ENCODE measurements around the gene SRSF4. TPM values are rescaled to one million over a fixed set of nuclear protein-coding genes. Genes with fewer than 3 reads are reported as not detected.

The SRSF4 gene
- total RNA-seq, 2 donors from 2014 or later = 86.3 to 90.3 TPM

DNA sequence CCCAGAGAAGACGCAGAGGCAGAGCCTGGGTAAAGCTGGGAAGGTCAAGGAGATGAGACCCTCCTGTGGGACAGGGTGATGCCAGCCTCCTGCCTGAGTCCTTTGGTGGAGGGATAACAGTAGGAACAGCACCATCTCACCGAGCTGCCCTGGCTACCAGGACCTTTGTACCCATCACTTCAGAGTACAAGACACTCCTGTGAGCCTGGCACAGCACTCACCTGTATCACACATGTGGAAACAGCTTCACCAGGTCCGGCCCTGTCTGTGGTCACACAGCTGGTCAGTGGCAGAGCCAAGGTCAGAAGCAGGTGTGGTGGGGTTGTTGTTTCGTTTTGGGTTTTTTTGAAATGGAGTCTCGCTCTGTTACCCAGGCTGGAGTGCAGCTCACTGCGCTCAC is 53.0 kb downstream of the SRSF4 start:
- H3K9ac ChIP-seq (ENCODE audit: low read depth in 2 of 2, low read length in 2 of 2) = no peak overlapping the region
- H3K4me1 ChIP-seq = no peaks in the 10 kb centered on the region
- peaks cover 17% of the 10 kb centered on the region for H3K27me3 ChIP-seq
- TF ChIP-seq, protein P1, sequence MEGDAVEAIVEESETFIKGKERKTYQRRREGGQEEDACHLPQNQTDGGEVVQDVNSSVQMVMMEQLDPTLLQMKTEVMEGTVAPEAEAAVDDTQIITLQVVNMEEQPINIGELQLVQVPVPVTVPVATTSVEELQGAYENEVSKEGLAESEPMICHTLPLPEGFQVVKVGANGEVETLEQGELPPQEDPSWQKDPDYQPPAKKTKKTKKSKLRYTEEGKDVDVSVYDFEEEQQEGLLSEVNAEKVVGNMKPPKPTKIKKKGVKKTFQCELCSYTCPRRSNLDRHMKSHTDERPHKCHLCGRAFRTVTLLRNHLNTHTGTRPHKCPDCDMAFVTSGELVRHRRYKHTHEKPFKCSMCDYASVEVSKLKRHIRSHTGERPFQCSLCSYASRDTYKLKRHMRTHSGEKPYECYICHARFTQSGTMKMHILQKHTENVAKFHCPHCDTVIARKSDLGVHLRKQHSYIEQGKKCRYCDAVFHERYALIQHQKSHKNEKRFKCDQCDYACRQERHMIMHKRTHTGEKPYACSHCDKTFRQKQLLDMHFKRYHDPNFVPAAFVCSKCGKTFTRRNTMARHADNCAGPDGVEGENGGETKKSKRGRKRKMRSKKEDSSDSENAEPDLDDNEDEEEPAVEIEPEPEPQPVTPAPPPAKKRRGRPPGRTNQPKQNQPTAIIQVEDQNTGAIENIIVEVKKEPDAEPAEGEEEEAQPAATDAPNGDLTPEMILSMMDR (IDR thresholded peaks at IDR 0.05) = no peak
- no peak overlapping the region for H3K4me3 ChIP-seq
- no peaks in the 10 kb centered on the region for H3K36me3 ChIP-seq
- H3K27ac ChIP-seq = no peak overlapping the region
- no peak for DNase-seq
- H3K9me3 ChIP-seq = no peaks in the 10 kb centered on the region
- intact Hi-C loops (cut with DNase I) = loop anchor here (5.0 to 10.0 kb wide), 2 partner anchors 46 to 246 kb away; no protein-coding TSS in a partner anchor

DNA sequence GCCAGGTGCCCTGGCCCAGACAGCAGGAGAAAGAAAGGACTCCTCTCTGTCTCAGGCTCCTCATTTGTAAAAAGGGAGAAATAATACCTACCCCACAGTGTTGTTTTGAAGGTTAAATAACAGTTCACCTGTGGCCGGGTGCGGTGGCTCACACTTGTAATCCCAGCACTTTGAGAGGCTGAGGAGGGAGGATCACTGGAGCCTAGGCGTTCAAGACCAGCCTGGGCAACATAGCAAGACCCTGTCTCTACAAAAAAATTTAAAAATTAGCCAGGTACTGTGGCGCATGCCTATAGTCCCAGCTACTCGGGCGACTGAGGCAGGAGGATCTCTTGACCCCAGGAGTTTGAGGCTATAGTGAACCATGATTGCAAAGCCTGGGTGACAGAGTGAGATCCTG is 55.5 kb downstream of the SRSF4 start:
- Histone ChIP-seq H3K4me3 (no peak overlapping the region), H3K27me3 (peaks cover 39% of the 10 kb centered on the region), H3K27ac (no peak overlapping the region), H3K36me3 (no peaks in the 10 kb centered on the region), H3K9me3 (no peaks in the 10 kb centered on the region), H3K9ac (ENCODE audit: low read depth in 2 of 2, low read length in 2 of 2) (no peak overlapping the region), H3K4me1 (peaks cover 11% of the 10 kb centered on the region)
- TF ChIP-seq, protein P1 (IDR thresholded peaks at IDR 0.05) = no peak
- no peak for DNase-seq
- intact Hi-C loops (cut with DNase I) = loop anchor here (5.0 to 10.0 kb wide), 2 partner anchors 49 to 244 kb away; no protein-coding TSS in a partner anchor

DNA sequence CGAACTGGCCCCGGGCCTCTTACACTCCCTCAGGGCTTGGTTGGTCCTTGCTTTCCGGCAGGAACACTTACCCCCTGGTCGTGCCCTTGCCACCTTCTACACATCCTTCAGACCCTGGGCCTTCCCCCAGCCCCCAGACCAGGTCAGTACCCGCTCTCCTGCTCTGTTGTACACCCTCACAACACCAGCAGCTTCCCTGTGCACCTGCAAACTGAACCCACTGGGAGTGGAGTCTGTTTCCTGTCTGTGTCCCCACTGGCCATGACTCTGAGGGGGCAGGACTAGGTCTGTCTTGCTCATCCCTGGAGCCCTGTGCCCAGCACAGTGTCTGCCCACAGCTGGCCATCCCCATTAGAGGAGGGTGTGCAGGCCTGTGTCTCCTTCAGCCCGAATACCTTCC is 55.9 kb downstream of the SRSF4 start:
- no peak overlapping the region for H3K4me3 ChIP-seq
- H3K36me3 ChIP-seq = no peaks in the 10 kb centered on the region
- H3K9me3 ChIP-seq = no peaks in the 10 kb centered on the region
- no peak for DNase-seq
- TF ChIP-seq, protein P1 (IDR thresholded peaks at IDR 0.05) = no peak
- H3K27ac ChIP-seq = no peak overlapping the region
- peaks cover 11% of the 10 kb centered on the region for H3K4me1 ChIP-seq
- peak overlapping the region in 1 of 2 donors; percentile 0 for H3K9ac ChIP-seq (ENCODE audit: low read depth in 2 of 2, low read length in 2 of 2)
- peaks cover 43% of the 10 kb centered on the region for H3K27me3 ChIP-seq
- intact Hi-C loops (cut with DNase I) = loop anchor here (5.0 to 10.0 kb wide), 2 partner anchors 49 to 243 kb away; no protein-coding TSS in a partner anchor

GRCh38 chr1:29125237-29125641 is 56.5 kb downstream of the SRSF4 start:
- Histone ChIP-seq H3K27ac (peak overlapping the region; percentile 80), H3K9ac (ENCODE audit: low read depth in 2 of 2, low read length in 2 of 2) (peak overlapping the region; percentile 34 to 79), H3K4me3 (peak overlapping the region; percentile 51), H3K36me3 (no peaks in the 10 kb centered on the region), H3K4me1 (peaks cover 11% of the 10 kb centered on the region), H3K27me3 (peaks cover 45% of the 10 kb centered on the region), H3K9me3 (no peaks in the 10 kb centered on the region)
- DNase-seq = no peak
- intact Hi-C loops (cut with DNase I) = loop anchor here (5.0 to 10.0 kb wide), 2 partner anchors 50 to 243 kb away; no protein-coding TSS in a partner anchor
- TF ChIP-seq, protein P1 (IDR thresholded peaks at IDR 0.05) = no peak

DNA sequence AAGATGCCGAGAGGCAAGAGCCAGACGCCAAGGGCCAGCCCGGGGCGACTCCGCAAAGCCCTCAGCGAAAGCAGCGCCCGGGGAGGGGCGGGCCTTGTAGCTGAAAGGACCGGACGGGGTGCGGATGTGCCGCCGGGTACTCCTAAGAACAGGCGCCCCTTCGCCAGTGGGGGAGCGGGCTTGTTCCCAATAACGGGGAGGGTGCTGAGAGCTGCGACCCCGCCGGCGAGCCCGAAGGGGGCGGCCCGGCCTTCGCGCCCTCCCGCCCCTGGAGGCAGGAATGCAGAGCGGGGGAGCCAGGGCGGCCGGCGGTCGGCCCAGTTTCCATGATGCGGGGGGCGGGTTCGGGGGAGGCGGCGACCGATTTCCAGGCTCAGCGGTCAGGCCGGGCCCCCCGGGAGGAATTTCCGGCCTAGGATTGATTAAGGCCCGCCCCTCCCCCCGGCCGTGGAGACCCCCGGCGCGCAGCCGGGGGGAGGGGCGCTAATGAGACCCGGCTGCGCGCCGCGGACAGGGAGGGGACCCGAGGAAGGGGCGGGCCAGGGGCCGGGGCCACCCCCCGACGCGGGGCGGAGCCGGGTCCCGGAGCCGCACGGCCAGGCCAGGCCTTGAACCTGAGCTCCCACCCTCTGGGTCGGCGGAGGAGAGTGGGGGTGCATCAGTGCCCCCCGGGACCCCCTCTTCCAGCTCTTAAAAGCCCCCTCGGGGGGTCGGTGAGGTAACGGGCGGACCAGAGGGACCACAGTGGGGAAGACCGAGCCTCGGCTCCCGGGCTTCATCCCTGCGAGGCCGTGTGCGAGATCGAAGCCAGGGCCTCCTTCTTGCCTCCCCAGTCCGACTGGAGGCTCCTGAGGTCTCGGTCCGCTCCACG is 57.1 kb downstream of the SRSF4 start:
- peak overlapping the region; percentile 51 for H3K4me3 ChIP-seq
- H3K9me3 ChIP-seq = no peaks in the 10 kb centered on the region
- DNase-seq = peak; percentile 63
- no peaks in the 10 kb centered on the region for H3K36me3 ChIP-seq
- H3K9ac ChIP-seq (ENCODE audit: low read depth in 2 of 2, low read length in 2 of 2) = peak overlapping the region; percentile 34 to 79
- peaks cover 45% of the 10 kb centered on the region for H3K27me3 ChIP-seq
- intact Hi-C loops (cut with DNase I) = loop anchor here (5.0 to 10.0 kb wide), 3 partner anchors 50 to 242 kb away; no protein-coding TSS in a partner anchor
- H3K27ac ChIP-seq = peak overlapping the region; percentile 80
- H3K4me1 ChIP-seq = peaks cover 11% of the 10 kb centered on the region
- TF ChIP-seq, protein P1 (IDR thresholded peaks at IDR 0.05) = peak; percentile 42

All from colonic mucosa (tissue), 4 donors.